Activated T-helper 1 cell treated with Interleukin-2 at 50 U/mL for 16 hours (primary cell): ENCODE data around the gene GEMIN5.
A peak's percentile ranks its signal among the peaks of the same experiment; 100 is the strongest.

Experiments
- DNase-seq: peaks from one replicate; pipeline ENCODE4 v3.0.0-alpha.2; 2020; ENCODE audit warnings: low read depth

Gene GEMIN5

DNA sequence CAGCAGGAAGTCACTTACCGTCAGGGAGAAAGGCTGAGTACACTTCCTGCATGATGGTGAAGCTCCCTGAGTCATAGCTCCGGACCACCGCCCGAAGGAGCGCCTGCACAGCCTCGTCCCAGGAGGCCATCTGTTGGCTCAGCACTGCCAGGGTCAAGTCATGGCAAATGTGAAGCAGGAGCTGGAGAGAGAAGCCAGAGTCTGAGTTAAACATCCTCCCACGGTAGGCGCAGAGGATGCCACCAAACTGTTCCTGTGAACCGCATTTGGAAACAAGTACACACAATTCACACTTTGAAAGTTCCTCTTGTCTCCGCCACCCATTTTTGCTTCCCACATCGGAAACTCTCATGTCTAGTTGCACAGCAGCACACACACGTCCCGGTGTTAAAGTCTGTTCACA lies 45.6 kb downstream of the GEMIN5 start:
- DNase-seq: no peak

DNA sequence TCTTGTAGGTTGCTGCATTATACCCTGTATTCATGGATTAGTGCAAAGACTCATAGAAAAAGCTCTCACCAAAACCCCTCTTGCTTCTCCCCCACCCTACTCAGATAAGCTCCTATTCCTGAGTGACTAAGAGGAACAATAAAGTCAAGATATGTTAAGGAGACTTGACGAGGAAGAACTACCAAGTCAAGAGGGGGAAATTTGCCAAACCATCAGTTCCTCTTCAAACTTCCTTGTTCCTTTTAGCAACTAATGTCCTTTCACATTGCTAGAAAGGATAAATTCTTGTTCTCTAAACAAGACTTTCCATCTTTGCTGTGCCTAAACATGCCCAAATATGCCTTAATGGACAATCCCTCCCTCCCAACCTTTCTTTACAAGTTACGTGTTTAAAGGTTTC lies 52.6 kb downstream of the GEMIN5 start:
- DNase-seq: no peak

DNA sequence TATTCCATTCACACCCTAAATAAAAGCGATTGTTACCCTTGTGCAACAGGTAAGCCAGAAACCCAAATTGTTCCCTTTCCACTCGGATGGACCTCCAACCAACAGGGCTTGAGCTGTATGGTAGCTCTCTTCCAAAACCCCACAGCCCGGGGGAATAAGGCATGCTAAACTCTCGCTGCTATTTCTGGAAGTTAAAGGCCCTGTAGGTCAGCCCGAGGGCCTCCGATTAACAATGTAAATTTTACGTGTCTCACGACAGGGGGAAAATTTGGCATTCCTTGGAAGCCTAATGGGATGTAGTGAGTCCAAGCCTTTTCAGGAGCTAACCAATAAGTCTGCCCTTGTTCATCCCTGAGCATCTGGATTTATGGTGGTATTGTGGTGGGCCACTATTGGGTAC lies 53.6 kb downstream of the GEMIN5 start:
- no peak for DNase-seq

DNA sequence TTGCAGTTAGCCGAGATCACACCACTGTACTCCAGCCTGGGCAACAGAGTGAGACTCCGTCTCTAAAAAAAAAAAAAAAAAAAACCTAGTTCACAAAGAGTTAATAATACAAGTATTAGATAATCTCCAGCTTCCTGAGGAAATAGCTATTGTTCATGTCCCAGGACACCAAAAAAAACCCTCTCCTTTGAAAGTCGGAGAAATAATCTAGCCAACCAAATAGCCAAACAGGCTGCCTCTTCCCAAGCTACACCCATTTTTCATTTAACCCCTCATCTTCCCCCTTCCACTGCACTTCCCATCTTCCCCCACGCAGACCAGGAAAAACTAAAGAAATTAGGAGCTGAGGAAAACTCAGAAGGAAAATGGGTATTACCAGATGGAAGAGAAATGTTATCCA lies 56.0 kb downstream of the GEMIN5 start:
- no peak for DNase-seq

DNA sequence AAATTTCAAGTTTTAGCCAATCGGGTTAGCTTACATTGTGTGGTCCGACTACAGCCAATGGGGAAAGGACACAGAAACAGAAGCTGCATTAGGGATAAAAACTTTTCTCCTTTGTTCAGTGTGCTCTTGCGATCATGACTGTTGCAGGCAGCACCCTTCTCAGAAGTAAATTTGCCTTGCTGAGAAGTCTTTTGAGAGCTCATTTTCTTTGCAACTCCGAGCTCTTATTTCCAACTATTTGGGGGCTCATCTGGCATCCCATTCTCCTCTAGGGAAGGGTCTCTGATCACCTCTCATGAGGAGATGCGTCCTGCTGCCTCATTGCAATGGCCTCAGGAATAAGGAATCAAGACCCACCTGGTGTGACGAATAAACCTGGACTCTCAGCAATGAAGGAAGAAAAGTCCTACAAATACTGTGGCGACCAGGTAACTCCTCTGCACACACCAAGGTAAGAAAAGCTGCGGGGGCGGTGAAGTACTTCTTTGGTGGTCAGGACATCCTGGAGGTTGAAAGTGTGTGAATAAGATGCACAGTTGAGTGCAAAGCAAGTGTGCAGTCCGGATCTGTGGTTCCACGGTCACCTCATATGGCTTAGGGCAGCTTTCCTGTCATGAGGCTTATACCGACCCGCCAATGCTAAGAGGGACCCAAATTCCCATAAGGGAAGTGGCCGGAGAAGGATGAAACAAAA lies 59.2 kb downstream of the GEMIN5 start:
- no peak for DNase-seq

DNA sequence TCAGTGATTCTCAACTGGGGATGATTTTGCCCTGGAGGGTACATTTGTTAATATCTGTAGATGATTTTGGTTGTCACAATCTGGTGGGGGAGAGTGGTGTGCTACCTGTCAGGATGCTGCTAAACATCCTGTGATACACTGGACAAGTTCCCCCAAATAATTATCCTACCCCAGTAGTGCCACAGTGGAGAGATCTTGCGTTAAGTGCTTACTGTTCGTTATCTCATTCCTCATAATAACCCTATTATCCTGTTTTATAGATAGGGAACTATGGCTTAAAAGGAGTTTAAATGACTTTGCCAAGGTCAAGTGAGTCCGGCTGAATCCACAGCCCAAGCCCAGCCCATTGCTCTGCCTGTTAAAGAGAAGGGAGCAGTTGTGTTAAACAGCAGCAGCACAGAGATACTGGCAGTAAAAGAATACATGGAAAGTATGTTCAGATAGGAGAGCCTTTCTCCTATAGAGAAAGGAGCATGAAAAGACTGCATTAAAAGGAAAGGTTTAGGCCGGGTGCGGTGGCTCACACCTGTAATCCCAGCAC lies 64.2 kb downstream of the GEMIN5 start:
- DNase-seq: no peak

DNA sequence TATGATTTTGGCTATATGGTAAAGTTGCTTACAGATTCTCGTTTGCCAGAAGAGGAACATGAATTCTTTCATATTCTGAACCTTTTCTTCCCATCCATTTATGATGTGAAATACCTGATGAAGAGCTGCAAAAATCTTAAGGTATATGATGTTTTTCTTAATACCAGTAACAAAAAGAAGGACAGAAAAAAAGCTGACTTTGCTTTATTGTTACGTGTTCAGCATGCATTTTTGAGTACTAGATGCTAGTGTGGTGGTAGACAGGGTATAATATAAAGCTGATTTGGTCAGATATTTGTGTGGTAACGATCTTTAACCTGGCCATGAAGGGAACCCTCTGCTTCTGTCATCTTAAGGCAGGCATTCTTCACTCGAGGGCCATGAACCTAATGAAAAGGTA lies 66.3 kb downstream of the GEMIN5 start:
- DNase-seq: no peak

DNA sequence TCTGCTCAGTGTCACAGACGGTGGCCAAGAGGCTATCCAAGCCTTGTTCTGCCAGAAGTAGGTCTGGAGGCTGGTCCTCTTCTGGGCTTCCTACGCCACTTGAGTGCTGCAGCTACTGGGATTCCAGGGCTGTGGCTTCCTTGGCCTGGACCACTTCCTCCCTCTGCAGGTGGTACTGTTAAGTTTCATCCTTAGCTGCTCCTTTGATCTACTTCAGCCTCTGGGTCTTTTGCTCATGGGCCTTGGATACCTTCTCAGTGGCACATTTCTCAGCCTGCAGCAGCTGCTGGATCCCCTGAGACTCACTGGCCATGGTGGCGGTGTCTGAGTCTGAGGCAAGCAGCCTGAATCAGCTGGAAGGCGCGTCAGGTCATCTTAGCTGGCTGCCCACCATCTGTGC lies 69.3 kb downstream of the GEMIN5 start:
- no peak for DNase-seq

DNA sequence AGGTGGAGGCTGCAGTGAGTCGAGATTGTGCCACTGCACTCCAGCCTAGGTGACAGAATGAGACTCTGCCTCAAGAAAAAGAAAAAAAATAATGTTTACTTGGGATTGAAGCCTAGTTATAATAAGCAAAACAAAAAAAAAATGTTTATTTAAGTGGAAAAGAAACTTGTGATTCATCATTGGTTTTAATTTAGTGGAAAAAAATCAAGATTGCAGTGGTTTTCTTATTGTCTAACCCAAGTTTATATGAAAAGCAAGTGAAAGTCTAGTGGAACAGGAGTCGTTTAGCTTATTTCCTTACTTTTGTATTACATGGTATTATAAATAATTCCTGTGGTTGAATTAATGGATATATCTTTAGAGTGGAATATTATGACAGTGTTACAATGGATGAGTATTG lies 71.2 kb downstream of the GEMIN5 start:
- no peak for DNase-seq

DNA sequence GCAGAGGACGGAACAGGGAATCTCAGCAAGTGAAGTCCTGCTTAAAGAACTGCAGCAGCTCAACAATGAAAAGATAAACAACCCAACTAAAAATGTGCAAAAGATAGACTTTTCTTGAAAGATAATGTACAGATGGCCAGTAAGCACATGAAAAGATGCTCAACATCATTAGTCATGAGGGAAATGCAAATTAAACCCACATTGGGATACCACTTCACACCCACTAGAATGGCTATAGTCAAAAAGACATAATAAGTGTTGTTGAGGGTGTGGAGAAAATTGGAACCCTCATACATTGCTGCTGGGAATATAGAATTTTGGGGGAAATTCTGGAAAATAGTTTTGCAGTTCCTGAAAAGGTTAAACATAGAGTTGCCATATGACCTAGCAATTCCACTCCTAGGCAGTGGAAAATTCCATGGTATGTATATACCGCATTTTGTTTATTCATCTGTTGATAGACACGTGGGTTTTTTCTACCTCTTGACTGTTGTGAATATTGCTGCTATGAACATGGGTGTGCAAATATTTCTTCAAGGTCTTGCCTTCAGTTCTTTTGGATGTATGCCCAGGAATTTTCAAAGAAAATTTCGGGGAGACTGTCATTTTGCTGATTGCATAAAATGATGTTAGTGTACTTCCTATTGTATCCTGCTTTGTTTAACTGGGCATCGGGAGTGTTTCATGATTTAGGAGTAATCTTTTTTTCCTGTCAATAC lies 72.4 kb downstream of the GEMIN5 start:
- no peak for DNase-seq

DNA sequence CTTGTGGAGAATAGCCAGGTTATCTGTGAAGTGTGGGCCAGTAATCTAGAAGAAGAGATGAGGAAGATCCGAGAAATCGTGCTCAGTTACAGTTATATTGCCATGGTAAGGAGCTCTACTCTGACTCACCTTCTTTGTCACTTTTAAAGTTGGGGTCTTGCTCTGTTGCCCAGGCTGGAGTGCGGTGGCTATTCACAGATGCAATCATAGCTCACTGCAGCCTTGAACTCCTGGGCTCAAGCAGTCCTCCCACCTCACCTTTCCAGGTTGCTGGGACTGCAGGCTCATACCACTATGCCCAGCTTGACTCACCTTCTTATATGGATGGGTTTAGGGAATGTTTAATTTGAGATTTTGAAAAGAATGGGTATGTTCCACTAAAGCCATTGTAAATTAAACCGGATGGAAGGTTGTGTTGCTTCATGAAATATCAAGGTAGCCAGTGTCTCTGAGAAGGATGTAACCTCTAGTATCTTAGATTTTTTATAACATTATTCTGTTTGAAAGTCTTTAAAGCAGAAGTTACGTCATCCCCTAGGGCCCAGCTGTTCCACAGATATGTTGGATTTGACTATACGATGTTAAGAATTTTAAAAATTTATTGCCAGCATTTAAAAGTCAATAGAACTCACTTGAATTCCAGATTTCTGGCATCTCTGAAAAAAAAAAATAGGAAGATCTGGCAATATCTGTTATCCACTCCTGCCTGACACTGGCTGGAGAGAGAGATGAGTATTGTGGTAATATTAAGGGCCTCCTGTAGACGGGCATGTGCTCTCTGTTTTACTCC lies 74.5 kb downstream of the GEMIN5 start:
- DNase-seq: no peak

DNA sequence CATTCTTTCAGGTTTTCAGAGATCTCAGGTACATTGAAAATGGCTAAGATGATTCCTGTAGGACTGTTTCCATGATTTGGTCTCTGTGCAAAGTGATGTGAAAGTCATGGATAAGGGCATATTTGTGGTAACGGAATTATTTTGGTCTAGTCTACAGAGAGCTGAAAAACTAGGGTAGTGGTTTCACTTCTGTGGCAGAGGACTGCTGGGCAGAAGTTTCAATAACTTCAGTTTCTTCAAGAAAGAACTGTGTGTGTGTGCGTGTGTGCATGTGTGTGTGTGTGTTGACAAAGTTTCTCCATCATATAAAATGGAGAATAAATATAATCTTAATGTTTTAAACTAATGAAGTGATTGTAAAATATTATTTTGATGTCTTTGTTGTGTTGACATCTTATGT lies 75.2 kb downstream of the GEMIN5 start:
- no peak for DNase-seq

DNA sequence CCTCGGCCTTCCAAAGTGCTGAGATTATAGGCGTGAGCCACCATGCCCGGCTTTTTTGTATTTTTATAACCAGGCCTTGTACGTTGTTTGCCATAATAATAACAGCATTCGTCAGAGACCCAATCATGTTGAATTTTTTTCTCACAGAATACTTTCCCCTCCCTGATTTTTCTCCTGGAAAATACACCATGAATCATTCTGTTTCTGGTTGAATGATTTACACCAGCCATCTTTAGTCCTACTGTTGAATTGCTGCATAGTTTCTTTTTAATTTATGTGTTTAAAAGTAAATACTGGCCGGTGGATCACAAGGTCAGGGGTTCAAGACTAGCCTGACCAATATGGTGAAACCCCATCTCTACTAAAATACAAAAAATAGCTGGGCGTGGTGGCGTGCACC lies 76.1 kb downstream of the GEMIN5 start:
- no peak for DNase-seq

DNA sequence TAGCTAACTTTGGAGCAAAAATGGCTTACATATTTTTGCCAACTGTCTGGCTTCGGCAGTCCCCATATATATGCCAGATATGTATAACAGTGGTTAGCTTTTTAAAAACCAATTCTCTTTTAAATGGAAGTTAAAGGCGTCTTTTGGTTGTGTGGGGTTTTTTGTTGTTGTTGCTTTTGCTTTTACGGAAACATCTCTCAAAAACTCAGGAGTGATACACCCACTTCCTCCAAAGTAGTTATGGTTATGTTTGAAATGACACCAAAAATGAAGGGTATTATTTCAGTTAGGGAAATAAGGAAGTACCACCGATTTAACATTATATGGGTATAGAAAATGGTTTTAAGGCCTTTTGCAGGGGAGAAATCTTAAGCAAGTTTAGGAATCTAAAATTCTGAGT lies 77.2 kb downstream of the GEMIN5 start:
- no peak for DNase-seq

DNA sequence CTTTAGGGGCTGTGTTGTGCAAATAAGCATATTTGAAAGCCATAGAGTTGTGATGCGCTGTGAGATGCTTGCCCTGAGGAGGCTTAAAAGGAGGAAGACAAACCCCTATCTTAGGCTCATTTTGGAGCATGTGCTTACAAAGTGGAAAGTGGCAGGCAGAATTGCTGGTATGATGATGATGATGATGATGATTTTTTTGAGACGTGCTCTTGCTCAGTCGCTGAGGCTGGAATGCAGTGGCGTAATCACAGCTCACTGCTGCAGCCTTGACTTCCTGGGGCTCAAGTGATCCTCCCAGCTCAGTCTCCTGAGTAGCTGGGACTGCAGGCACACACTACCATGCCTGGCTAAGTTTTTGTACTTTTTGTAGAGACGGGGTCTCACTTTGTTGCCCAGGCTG lies 77.9 kb downstream of the GEMIN5 start:
- DNase-seq: no peak

DNA sequence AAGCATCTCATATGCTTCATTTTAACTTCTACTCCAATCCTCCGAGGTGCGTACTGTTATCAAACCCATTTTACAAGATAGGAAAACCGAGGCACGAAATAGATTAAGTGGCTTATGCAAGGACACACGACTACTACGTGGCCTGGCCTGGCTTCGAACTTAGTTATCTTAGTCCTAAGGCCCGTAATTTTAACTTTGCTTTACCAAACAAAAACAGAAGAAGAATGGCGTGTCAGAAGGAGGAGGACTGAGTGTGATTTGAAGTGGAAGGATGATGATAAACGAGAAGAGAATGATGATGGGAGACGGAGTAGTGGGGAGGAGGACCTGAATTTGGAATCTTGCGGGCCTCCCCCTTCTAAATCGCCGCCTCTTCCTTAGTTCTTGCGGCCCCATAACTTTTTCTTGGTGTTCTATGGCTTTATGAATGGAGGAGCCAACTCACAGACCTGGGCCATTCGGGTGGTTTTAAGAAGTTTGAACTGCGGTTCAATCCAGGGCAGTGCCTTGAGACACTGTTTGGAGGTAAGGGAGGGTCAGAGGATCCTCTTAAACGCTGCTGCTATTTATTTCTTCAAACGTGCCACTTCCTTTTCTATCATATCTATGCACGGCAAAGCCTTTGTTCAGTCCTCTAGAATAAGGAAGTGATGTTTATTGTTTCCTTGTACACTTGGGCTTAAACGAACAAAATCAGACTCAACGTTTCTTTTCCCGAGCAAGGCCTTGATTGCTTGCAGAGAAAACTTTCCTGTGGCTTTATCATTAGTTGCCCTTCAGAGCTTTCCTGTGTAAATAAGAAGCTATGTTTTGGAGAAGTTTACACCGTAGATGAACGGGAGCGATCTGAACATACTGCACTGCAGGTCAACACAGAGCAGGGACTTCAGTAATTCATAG lies 78.8 kb downstream of the GEMIN5 start:
- DNase-seq: no peak

DNA sequence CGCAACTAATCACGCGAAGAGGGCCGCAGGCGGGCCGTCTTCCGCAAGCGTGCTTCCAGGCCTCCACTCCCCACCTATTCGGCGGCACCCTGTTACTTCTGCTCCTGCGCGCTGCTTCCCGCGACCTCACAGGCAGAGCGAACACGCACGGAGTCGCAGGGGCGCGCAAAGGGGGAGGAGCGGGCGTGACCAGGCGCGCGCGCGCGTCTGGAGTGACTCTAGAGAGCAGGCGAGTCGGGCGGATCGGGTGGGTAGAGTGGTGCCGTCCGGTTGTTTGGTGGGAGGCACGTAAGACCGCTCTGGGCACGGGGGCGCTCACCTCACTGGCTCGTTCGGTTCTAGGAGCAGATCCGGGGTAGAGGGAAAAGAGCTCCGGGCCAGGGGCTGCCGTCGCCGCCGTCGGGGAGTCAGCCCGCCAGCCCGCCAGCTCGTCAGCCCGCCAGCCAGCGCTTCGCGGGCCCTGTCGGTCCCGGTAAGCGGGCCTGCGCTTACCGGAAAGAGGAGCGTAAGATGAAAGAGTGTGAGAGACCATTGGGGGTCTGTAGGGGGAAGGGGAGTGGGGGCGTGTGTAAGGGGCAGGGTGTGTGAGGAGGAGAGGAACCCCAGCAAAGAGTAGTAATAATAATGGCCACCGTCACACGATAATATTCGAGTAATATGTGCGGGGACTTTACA lies 79.6 kb downstream of the GEMIN5 start, which contains the start of gene CNOT8:
Gene CNOT8, plus strand, starts transcription at position 331 of the 675 bp plus-strand sequence. CDS start 4,652 bp downstream, outside the sequence.
- peak; percentile 97 for DNase-seq

DNA sequence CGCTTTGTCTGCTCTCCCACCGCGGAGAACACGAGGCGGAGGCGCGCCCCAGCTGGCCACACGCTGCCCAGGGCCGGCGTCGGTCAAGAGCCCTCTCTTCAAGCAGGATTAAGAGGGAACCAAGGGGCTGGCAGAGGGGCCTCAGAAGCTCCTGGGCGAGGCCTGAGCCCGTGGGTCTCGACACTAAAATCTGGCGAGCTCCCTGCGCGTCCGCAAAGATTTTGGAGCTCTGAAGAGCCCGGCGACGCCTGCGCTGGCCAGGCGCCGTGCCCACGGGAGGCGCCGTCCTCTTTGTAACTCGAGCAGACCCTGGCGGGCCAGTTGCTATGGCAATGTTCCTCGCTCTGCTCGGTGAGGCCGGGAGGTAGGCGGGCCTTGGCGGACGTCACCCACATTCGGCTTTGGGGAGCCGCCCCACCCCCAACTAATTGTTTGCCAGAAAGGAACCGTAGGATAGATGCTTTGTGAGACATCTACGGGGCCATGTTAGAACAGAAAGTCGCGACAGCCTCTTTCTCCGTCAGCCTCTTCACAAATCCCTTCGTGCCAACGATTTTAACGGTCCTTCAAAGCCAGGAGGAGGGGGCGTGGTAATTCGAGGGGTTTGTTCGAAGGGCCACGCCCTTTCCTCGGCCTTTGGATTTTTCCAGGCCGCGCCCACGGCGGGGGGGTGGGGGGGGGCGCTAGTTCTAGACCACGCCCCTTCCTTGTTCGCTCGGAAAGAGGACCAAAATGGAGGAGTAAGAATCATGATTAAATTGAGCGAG lies 80.3 kb downstream of the GEMIN5 start:
- peak; percentile 73 for DNase-seq

DNA sequence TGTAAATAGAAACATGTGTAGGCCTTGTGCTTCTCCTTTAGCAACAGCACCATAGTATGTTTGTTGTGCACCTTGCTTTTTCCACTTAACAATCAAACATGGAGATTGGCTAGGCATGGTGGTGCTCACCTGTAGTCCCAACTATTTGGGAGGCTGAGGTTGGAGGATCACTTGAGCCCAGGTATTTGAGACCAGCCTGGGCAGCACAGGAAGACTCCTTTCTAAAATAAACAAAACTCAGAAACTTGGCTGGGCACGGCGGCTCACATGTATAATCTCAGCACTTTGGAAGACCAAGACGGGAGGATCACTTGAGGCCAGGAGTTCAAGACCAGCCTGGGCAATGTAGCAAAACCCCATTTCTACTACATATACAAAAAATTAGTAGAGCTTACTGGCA lies 86.7 kb downstream of the GEMIN5 start:
- DNase-seq: no peak
